Endothelial cell of umbilical vein (primary cell): ENCODE data around the gene CRYL1. TPM values are rescaled to one million over a fixed set of nuclear protein-coding genes. Genes with fewer than 3 reads are reported as not detected.

Source experiments
- Bru-seq: library from RNA; stranded (reverse); fragments of 400-500 nt; gene quantifications from one replicate; lab custom pipeline; 2021; lab: Mats Ljungman, UMichigan
- BruChase-seq, 2 experiments: library from RNA; stranded (reverse); fragments of 400-500 nt; gene quantifications; one replicate each; lab custom pipeline; 2021; lab: Mats Ljungman, UMichigan
- BruUV-seq: library from RNA; stranded (reverse); fragments of 400-500 nt; replicated peaks from 2 replicates; lab custom pipeline; 2021; lab: Mats Ljungman, UMichigan
- CTCF ChIA-PET: fragments of 300-600, 350-600 bp; sonication (Branson Sonifier 250); formaldehyde crosslinking; loops from one replicate; lab custom pipeline; 2021; ENCODE audit warnings: antibody characterized with exemption, inconsistent platforms; lab: Charles Lee
- POLR2A ChIA-PET: fragments of 300-600, 350-600 bp; sonication (Branson Sonifier 250); formaldehyde crosslinking; loops from one replicate; lab custom pipeline; 2021; ENCODE audit warnings: antibody characterized with exemption, inconsistent platforms; lab: Charles Lee
- DNase-seq: peaks from one replicate; pipeline ENCODE4 v3.0.0-alpha.2; 2011; ENCODE audit warnings: low read depth, low spot score
- FAIRE-seq: peaks from 2 replicates; lab custom pipeline; 2011; peaks lifted over from hg19 to GRCh38; lab: Jason Lieb, UNC
- H2AFZ ChIP-seq: 2 replicates; pipeline ENCODE4 v1.6.0; 2012; ENCODE audit warnings: low read depth, low read length, control low read depth, inconsistent platforms
- H3K27ac ChIP-seq: 2 replicates; pipeline ENCODE4 v1.5.1; 2011; ENCODE audit warnings: low read depth, mild to moderate bottlenecking, control low read depth, low read length, moderate library complexity; ENCODE audit not compliant: insufficient read depth
- H3K27me3 ChIP-seq, 2 experiments: 2 replicates each; pipeline versions ENCODE4 v1.6.0 to v1.6.1; 2011; ENCODE audit warnings: low read length in 2 of 2, mixed read lengths in 1 of 2; ENCODE audit not compliant: control insufficient read depth in 2 of 2, insufficient read depth in 2 of 2
- H3K36me3 ChIP-seq, 2 experiments: 2 replicates in 1 of 2; 3 replicates in 1 of 2; pipeline ENCODE4 v1.5.1; 2011; ENCODE audit warnings: low read length in 2 of 2, mild to moderate bottlenecking in 1 of 2, moderate library complexity in 1 of 2; ENCODE audit not compliant: control insufficient read depth in 2 of 2, insufficient read depth in 2 of 2; ENCODE audit errors: extremely low read depth in 1 of 2
- H3K4me1 ChIP-seq: 3 replicates; pipeline ENCODE4 v1.5.1; 2011; ENCODE audit warnings: mild to moderate bottlenecking, low read length; ENCODE audit not compliant: control insufficient read depth, insufficient read depth; ENCODE audit errors: extremely low read depth
- H3K4me2 ChIP-seq: 2 replicates; pipeline ENCODE4 v1.6.1; 2011; ENCODE audit warnings: low read length, control low read depth, mixed read lengths; ENCODE audit not compliant: insufficient read depth
- H3K4me3 ChIP-seq, 3 experiments: fragments of 200-600 bp in 1 of 3; sonication (generic), shearing (Covaris generic) in 1 of 3; replicated peaks in 1 of 3; 2 replicates each; pipeline ENCODE4 v1.5.1; 2011 to 2016; ENCODE audit warnings: control low read depth in 3 of 3, low read length in 3 of 3, mild to moderate bottlenecking in 2 of 3, inconsistent platforms in 1 of 3, low read depth in 1 of 3, moderate library complexity in 1 of 3; ENCODE audit not compliant: insufficient read depth in 1 of 3
- H3K79me2 ChIP-seq: 2 replicates; pipeline ENCODE4 v1.6.0; 2012; ENCODE audit warnings: low read length, inconsistent platforms; ENCODE audit not compliant: control insufficient read depth, insufficient read depth
- H3K9ac ChIP-seq: replicated peaks from 2 replicates; pipeline ENCODE3; 2011; ENCODE audit warnings: low read length, control low read depth; ENCODE audit not compliant: insufficient read depth; ENCODE audit errors: extremely low read depth
- H3K9me1 ChIP-seq: replicated peaks from 3 replicates; pipeline ENCODE4 v1.6.0; 2011; ENCODE audit warnings: mild to moderate bottlenecking, low read length; ENCODE audit not compliant: control insufficient read depth, insufficient read depth; ENCODE audit errors: extremely low read depth
- H3K9me3 ChIP-seq: replicated peaks from 2 replicates; pipeline ENCODE4 v1.5.1; 2012; ENCODE audit warnings: low read length, inconsistent platforms; ENCODE audit not compliant: control insufficient read depth, insufficient read depth
- H4K20me1 ChIP-seq: replicated peaks from 2 replicates; pipeline ENCODE3; 2011; ENCODE audit warnings: mild to moderate bottlenecking, low read length; ENCODE audit not compliant: control insufficient read depth, insufficient read depth; ENCODE audit errors: extremely low read depth
- EZH2 ChIP-seq: IDR thresholded peaks from 2 replicates; pipeline ENCODE4 v1.6.1; 2012; ENCODE audit warnings: borderline replicate concordance, low read depth, mild to moderate bottlenecking, moderate library complexity, low read length, inconsistent platforms; ENCODE audit not compliant: severe bottlenecking
- FOS ChIP-seq: IDR thresholded peaks from 2 replicates; pipeline ENCODE4 v1.6.1; 2011; ENCODE audit warnings: mild to moderate bottlenecking, low read length, moderate library complexity, borderline replicate concordance; ENCODE audit not compliant: insufficient read depth
- GATA2 ChIP-seq: IDR thresholded peaks from 2 replicates; pipeline ENCODE4 v1.7.0; 2011; ENCODE audit warnings: low read depth, mild to moderate bottlenecking, moderate library complexity, mixed read lengths, low read length; ENCODE audit not compliant: insufficient read length, insufficient read depth
- JUN ChIP-seq: IDR thresholded peaks from 2 replicates; pipeline ENCODE4 v1.6.1; 2011; ENCODE audit warnings: borderline replicate concordance, low read depth; ENCODE audit not compliant: insufficient read length, insufficient read depth
- MYC ChIP-seq: IDR thresholded peaks from one replicate; pipeline ENCODE4 v1.6.1; 2011; ENCODE audit warnings: mild to moderate bottlenecking, low read depth, low read length
- POLR2A ChIP-seq: IDR thresholded peaks from 2 replicates; pipeline ENCODE4 v1.6.1; 2012; ENCODE audit warnings: low read depth, mild to moderate bottlenecking, control low read depth, low read length
- POLR2AphosphoS5 ChIP-seq: IDR thresholded peaks from 2 replicates; pipeline ENCODE4 v1.6.1; 2012; ENCODE audit warnings: low read depth, mild to moderate bottlenecking, control low read depth, low read length, moderate library complexity; ENCODE audit not compliant: insufficient read depth
- dilution Hi-C: fragments of 300-500 bp; cut with MboI; formaldehyde crosslinking; loops from one replicate; pipeline ENCODE4 v1.15.0; 2019; ENCODE audit warnings: low sequenced_read_pairs; ENCODE audit not compliant: extremely low pct_ligation_motif_present
- intact Hi-C: fragments of 100-400 bp; cut with micrococcal nuclease; formaldehyde crosslinking; loops from one replicate; pipeline ENCODE4 v1.10.0; 2022
- long read RNA-seq: library from polyadenylated mRNA; stranded (forward); transcript quantifications from one replicate; pipeline ENCODE4 v2.0.0, GENCODE V29; 2021
- polyA minus RNA-seq, 3 experiments: library from RNA; depleted of rRNA, polyadenylated mRNA; stranded (reverse); fragments of >200 nt; gene quantifications; 1 replicate in 1 of 3; 2 replicates in 2 of 3; pipeline ENCODE4 v1.2.3, GENCODE V29; 2011
- polyA plus RNA-seq, 4 experiments: library from polyadenylated mRNA; depleted of rRNA in 3 of 4; stranded (reverse) in 3 of 4; unstranded in 1 of 4; fragments of >200 nt; gene quantifications; 2 replicates each; pipeline versions ENCODE4 v1.2.1 to v1.2.3, GENCODE V29; 2011 to 2012; ENCODE audit warnings: missing spikeins in 1 of 4
- total RNA-seq: library from RNA; stranded (reverse); gene quantifications from 2 replicates; pipeline ENCODE4 v1.2.3, GENCODE V29; 2021
- TF ChIP-seq, protein P1 (sequence below): IDR thresholded peaks from 2 replicates; pipeline ENCODE4 v1.6.1; 2011; ENCODE audit not compliant: insufficient read depth, insufficient read length
- TF ChIP-seq, protein P2 (sequence below), 2 donors: IDR thresholded peaks; 1 replicate in 1 of 2; 2 replicates in 1 of 2; pipeline ENCODE4 v1.5.1; 2011; ENCODE audit warnings: low read length in 2 of 2, mild to moderate bottlenecking in 2 of 2, moderate library complexity in 2 of 2, control low read depth in 1 of 2, inconsistent platforms in 1 of 2, low read depth in 1 of 2; ENCODE audit not compliant: insufficient read depth in 1 of 2; ENCODE audit errors: extremely low read depth in 1 of 2

CRYL1 gene, protein sequence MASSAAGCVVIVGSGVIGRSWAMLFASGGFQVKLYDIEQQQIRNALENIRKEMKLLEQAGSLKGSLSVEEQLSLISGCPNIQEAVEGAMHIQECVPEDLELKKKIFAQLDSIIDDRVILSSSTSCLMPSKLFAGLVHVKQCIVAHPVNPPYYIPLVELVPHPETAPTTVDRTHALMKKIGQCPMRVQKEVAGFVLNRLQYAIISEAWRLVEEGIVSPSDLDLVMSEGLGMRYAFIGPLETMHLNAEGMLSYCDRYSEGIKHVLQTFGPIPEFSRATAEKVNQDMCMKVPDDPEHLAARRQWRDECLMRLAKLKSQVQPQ
- total RNA-seq = 13.9 and 18.8 TPM in 2 replicates
- 36.6 and 39.0 TPM in 2 replicates for polyA plus RNA-seq
- polyA plus RNA-seq (2011; cell fraction: cytosol; rRNA removed) = 37.7 and 41.6 TPM in 2 replicates
- polyA plus RNA-seq (2011; cell fraction: nucleus; rRNA removed) = 17.0 and 22.6 TPM in 2 replicates
- polyA plus RNA-seq (2012) = 25.8 and 27.9 TPM in 2 replicates
- 37.0 and 39.4 TPM in 2 replicates for polyA minus RNA-seq
- 1.4 TPM for polyA minus RNA-seq (2011; cell fraction: cytosol; rRNA and poly(A)+ RNA removed)
- 8.8 and 9.0 TPM in 2 replicates for polyA minus RNA-seq (2011; cell fraction: nucleus; rRNA and poly(A)+ RNA removed)
- percentile 51 among the genes with signal in this experiment for Bru-seq, nascent RNA
- BruChase-seq, experiment 1, labeled RNA remaining after a 6-hour chase = percentile 44 among the genes with signal in this experiment
- percentile 40 among the genes with signal in this experiment for BruChase-seq, experiment 2, labeled RNA remaining after a 2-hour chase
- long read RNA-seq, transcript CRYL1-201 (8 exons, 1,485 nt) = major isoform, 50 of 61 reads
- long read RNA-seq, partial matches to known transcripts = 6 of 61 reads
- long read RNA-seq, other reads (novel, unspliced or antisense) = 1 of 61 reads

DNA sequence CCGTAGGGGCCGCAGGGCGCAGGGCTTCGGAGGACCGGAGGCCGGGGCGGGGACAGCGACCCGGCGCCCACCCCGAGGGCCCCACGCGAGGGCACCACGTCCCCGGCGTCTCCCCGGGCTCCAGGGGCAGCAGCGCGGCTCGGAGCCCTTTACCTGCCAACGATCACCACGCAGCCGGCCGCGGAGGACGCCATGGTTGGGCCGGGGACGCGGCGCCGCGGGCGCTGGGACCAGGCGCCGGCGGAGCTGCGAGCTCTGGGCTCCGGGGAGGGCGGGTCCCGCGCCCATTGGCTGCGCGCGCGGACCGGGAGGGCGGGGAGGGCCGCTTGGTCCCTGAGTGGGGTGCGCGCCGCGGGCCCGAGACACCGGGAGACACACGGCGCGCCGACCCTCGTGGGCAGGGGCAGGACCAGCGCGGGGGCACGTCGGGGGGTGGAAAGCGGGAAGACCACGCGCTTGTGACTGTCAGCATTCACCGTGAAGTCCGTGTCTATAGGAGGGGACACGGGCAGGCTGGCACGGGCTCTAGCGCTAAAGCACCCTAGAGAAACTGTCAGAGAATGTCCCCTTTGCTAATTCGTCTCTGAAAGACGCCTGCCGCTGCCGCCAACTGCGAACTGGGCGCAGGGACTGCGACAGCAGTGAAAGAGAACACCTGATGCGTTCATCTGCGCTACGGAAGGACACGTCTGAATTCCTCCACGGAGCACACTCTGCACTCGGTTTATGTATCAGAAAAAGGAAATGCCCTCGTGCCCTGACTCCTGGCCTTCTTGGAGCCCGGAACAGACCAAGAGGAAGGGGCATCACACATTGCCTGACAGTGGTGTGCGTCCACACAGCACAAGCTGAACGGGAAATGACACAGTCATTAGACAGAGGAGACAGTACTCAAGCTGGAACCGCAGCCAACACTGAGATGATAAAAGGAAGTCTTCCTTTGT lies at the start of gene CRYL1:
CRYL1 (minus strand) TSS at position 257 of the 944 bp plus-strand sequence; CDS start at position 194, 63 bp downstream.
- FAIRE-seq (peak; percentile 91), DNase-seq (peak; percentile 73)
- intact Hi-C loops = loop anchor here (1.0 to 10.0 kb wide), 2 partner anchors 41 to 179 kb away; partner anchors contain the start of genes IFT88 and IL17D
- no peaks in the 10 kb centered on the region for H3K9me3 ChIP-seq
- H3K4me2 ChIP-seq = peak within 1 kb of the TSS; percentile 75
- TF ChIP-seq POLR2A (peak; percentile 51), GATA2 (peak; percentile 79), MYC (no peak), JUN (no peak), POLR2AphosphoS5 (peak; percentile 74), FOS (peak; percentile 97), EZH2 (no peak)
- TF ChIP-seq, protein P1, sequence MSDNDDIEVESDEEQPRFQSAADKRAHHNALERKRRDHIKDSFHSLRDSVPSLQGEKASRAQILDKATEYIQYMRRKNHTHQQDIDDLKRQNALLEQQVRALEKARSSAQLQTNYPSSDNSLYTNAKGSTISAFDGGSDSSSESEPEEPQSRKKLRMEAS = no peak
- TF ChIP-seq, protein P2, sequence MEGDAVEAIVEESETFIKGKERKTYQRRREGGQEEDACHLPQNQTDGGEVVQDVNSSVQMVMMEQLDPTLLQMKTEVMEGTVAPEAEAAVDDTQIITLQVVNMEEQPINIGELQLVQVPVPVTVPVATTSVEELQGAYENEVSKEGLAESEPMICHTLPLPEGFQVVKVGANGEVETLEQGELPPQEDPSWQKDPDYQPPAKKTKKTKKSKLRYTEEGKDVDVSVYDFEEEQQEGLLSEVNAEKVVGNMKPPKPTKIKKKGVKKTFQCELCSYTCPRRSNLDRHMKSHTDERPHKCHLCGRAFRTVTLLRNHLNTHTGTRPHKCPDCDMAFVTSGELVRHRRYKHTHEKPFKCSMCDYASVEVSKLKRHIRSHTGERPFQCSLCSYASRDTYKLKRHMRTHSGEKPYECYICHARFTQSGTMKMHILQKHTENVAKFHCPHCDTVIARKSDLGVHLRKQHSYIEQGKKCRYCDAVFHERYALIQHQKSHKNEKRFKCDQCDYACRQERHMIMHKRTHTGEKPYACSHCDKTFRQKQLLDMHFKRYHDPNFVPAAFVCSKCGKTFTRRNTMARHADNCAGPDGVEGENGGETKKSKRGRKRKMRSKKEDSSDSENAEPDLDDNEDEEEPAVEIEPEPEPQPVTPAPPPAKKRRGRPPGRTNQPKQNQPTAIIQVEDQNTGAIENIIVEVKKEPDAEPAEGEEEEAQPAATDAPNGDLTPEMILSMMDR (IDR thresholded peaks at IDR 0.05; ENCODE audit: extremely low read depth in 1 of 2, insufficient read depth in 1 of 2, low read depth in 1 of 2, low read length in 2 of 2) = no peak
- H3K9me1 ChIP-seq = no peaks in the 10 kb centered on the region
- H3K27me3 ChIP-seq = no peaks in the 10 kb centered on the region
- peak within 1 kb of the TSS; percentile 67 for H3K27ac ChIP-seq
- H3K79me2 ChIP-seq = peaks cover 2% of the 10 kb centered on the region
- peak within 1 kb of the TSS; percentile 12 to 87 (median 60) for H3K4me3 ChIP-seq
- peaks cover 13% of the 10 kb centered on the region for H3K4me1 ChIP-seq
- ChIA-PET POLR2A (interaction anchor here (0.5 to 0.9 kb wide), 2 partner anchors 10 to 183 kb away, joined by 3 read pairs; no protein-coding TSS in a partner anchor), CTCF (interaction anchor here (0.6 to 1.5 kb wide), 11 partner anchors 14 to 400 kb away, joined by 3 to 6 read pairs (median 3); partner anchors contain the start of gene IL17D)
- peak within 1 kb of the TSS; percentile 75 for H3K9ac ChIP-seq
- H3K36me3 ChIP-seq = no peaks in the 10 kb centered on the region
- H2AFZ ChIP-seq = peak within 1 kb of the TSS; percentile 68
- dilution Hi-C loops = no loop called here
- BruUV-seq = no TSS peak
- no peaks in the 10 kb centered on the region for H4K20me1 ChIP-seq
